GM19099 (cell line): ENCODE measurements around the gene KIAA0930.

Experiments
- POLR2A ChIP-seq: IDR thresholded peaks from 3 replicates; pipeline ENCODE4 v1.6.1; 2011; ENCODE audit warnings: low read depth; ENCODE audit not compliant: insufficient read length; ENCODE audit errors: extremely low read depth

The KIAA0930 gene

GRCh38 chr22:45216133-45217003 lies 24.3 kb downstream of the KIAA0930 start:
- no peak for TF ChIP-seq POLR2A

DNA sequence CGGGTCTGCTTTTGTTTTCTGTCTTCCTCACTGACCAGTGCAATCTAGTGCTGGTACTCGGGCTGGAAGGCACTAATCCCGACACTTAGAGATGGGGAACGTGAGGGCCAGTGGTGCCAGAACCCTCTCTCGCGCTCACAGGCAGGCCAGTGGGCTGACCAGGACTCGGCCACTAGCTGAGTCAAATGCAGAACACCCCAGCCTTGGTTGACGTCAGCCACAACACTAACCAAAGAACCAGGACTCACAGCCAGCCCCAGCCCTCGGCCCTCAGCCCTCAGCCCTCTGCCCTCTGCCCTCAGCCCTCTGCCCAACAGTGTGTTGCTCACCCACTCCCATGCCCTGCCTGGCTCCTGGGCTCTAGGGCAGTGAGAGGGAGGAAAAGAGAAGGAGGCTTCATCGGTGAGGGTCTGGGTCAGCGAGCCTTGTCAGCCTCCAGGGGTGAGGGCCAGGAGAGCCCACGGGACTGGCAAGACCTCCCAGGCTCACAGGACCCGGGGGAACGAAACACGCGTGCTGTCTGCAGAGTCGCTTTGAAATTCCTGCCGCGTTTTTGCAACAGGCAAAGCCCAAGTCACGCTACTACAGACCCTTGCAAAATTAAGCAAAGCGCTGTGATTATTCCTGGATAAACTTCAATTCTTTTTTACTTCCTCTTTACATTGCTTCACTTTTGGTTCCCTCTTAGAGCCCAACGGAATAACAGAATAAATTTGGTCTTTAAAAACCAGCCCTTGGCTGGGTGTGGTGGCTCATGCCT lies 27.5 kb downstream of the KIAA0930 start:
- TF ChIP-seq POLR2A = no peak

DNA sequence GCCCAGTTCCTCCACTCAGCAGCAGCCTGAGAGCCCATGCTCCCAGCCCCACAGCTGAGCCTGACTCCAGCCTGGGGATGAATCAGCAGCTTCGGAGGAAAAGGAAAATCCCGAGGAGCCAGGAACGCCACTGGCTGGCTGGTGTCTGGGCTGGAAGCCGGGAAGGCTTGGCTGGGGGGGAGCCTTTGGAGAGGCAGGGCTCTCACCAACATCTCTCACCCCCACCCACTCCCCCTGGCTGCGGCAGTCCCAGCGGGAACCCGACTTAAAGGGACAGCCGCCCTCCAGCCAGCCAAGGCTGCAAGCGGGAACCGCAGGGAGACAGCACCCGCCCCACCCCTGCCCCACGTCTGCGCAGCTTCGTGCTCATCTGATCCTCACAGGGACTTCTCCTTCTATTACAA lies 28.4 kb downstream of the KIAA0930 start:
- TF ChIP-seq POLR2A = no peak

DNA sequence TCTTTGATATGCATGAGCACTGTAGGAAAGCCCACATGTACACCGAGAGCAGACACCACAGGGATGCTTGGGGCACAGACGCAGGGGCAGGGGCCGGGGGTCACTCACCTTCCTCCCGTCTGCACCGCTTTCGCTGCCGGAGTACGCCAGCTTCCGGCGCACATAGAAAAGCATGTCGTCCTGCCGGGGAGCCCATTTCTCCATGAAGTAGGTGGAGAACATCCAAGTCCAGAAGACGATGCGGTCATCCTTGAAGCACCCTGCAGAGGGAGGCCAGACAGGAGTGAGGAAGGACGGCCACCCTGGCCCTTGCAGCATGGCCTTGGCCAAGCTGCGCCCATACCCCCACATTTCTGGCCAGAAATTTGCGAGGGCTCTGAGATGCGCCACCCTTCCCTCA lies 28.8 kb downstream of the KIAA0930 start:
- TF ChIP-seq POLR2A = no peak

DNA sequence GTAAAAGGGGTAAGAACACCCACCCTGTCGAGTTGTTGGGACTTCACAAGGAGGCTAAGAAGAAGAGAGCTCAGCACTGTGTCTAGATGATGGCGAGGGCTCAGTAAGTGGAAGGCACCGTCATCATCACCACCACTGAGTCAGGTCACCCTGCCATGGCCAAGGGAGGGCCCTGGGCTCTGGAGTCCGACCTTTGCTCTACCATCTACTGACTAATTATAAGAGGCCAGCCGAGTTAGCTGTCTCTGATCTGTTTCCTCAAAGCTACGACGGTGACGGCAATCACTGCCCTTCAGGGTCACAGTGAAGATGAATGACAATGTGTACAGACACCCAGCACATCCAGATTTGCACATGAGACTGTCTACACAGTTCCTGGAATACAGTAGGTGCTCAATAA lies 29.3 kb downstream of the KIAA0930 start:
- TF ChIP-seq POLR2A = no peak

GRCh38 chr22:45210991-45211390 lies 29.7 kb downstream of the KIAA0930 start:
- no peak for TF ChIP-seq POLR2A

DNA sequence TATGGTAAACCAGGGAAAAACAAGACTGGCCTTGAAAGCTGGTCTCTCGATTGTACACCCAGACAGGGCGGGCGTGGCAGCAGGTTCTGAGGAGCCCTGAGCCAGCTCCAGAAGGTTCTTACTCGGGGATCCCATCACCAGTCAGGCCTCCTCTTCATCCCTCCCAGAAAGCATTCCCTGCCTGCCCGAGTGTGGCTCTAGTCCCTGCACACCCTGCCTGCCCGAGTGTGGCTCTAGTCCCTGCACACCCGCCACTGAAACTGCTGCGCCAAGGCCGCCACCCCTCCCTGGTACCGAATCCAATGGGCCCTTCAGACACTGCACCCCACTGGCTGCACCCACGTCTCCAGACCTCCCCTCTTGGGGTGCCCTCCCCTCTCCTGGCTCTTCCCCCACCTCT lies 30.1 kb downstream of the KIAA0930 start:
- TF ChIP-seq POLR2A = no peak

DNA sequence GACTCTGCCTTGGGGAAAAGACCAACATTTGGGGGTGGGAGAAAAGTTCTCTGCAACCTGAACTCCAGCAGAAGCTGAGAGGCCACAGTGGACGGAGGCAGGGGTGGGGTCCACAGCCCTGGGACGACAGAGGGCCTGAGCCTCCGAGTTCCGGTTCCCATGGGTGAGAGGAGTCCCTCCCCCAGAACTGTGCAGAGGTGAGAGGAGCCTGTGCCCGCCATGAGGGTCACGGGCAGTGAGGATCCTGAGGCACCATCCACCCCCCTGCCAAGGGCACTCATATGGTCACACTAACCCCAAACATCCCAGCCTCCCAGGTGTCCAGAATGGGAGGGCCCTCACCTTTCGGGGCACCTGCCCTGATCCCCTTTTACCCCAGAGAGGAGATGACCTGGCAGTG lies 30.5 kb downstream of the KIAA0930 start:
- TF ChIP-seq POLR2A = no peak

DNA sequence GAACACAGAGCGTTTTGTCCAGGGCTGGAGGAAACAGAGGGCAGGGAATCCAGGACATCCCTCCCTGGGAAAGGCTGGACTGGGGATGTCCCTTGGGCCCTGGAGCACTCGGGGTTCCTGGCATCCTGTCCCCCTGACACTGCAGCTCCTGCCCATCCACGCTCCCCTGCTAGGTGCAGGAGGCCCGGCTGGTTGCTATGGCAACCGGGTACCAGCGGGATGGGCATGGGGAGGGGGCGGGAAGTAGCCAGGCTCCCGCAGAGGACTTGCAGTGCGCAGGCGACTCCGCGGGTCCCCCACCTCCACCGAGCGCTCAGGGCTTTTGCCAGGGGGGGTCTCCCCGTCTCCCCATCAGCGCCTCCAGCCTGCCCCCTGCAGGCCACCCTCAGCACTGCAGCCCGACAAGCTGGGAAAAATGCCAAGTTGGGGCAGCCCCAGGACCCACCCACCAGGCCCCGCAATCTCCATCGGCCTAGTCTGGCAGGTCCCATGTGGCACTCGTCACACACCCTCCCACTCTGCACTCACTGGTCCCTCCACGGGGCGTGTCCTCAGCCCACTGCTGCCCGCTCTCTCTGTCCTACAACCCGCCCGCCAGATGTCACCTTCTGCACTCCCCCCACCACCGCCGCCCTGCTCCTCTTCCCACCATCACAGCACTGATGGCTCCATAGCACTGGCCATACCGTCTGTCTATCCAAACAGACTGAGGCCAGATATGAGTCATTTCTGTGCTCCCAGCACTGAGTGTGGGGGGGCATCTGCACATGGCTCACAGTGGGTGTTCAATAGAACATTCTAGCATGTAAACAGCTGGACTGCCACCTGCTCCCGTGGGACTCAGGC lies 31.5 kb downstream of the KIAA0930 start:
- TF ChIP-seq POLR2A = no peak

GRCh38 chr22:45208696-45208992 lies 32.0 kb downstream of the KIAA0930 start:
- no peak for TF ChIP-seq POLR2A

DNA sequence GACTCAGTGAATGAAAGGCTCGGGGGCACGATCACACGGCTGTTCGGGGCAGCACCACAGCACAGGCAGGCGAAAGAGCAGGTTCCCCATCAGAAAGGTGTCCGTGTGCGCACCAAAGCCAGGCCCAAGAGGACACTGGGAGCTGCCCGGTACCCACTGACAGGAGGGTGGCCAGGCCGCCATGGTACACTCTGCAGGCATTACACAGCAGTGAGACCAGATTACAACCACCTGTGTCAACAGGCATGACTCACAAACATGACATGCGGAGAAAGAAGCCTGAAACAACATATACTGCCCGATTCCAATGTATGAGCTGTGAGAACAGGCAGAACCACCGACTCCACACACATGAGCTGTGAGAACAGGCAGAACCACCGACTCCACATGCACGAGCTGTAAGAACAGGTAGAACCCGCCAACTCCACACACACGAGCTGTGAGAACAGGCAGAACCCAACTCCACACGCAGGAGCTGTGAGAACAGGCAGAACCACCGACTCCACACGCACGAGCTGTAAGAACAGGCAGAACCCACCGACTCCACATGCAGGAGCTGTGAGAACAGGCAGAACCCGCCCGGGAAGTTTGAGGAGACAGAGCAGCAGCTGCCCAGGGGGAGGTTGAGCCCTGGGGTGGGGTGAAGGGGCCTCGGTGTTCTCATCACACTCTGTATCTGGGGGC lies 32.6 kb downstream of the KIAA0930 start:
- no peak for TF ChIP-seq POLR2A

GRCh38 chr22:45207533-45207932 lies 33.2 kb downstream of the KIAA0930 start:
- no peak for TF ChIP-seq POLR2A

DNA sequence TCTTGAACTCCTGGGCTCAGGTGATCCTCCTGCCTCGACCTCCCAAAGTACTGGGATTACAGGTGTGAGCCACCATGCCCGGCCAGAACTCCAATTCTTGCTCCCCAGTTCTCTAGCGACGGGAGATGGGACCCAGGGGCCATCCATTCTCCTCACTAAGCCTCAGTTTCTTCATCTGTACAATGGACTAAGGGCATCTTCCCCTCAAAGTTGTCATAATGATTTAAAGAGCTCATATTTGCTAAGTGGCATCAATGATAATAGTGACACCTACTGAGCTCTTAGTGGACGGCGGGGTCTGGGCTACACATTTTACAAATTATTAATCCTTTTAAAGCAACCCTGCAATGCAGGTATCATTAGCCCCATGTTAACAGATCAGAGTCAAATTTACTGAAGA lies 34.5 kb downstream of the KIAA0930 start:
- no peak for TF ChIP-seq POLR2A

DNA sequence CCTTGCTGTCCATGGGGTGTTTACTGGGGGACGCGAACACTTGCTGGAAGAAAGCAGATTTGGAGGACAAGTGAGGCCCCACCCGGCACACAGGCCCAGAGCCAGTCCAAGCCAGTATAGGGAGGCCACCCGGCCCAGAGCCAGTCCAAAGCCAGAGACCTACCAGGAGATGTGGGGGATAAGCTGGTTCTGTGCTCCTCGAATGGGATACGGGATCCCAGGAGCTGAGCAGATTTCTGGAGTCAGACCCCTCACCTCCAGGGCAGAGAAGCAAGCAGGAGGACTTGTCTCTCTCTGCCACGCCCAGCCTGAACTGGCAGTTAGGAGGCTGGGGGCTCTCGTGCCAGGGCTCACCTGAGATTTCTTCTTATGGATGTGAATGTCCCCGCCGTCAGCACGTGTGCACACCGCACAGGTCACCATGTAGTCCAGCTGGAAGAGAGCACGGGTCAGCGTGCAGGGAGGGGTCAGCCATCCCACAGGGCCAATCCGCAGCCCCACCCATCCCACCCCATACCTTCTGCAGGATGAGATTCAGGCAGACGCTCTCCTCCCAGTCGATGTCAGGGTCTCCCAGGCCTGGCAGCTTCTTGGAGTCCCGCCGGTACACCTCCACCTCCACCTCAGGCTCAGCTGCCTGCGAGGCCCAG lies 35.3 kb downstream of the KIAA0930 start:
- no peak for TF ChIP-seq POLR2A
